Esophagus squamous epithelium (tissue), 5 donors: ENCODE results near the gene DHRS4L2. TPM values are rescaled to one million over a fixed set of nuclear protein-coding genes. Genes with fewer than 3 reads are reported as not detected.
"Not testable (repeated sequence)": the region's sequence is repeated elsewhere in the genome, so short reads cannot be mapped to it uniquely, and the experiment has no call there.

Experiments used
- DNase-seq: peaks from one replicate; lab custom pipeline; 2025; lab: John Stamatoyannopoulos, UW
- H3K27ac ChIP-seq, 4 donors: fragments of 200-600 bp; sonication (generic); one replicate each; pipeline ENCODE4 v1.5.1; 2016 to 2019; ENCODE audit warnings: mild to moderate bottlenecking in 1 of 4
- H3K27me3 ChIP-seq, 4 donors: fragments of 200-600 bp; sonication (generic); 1 replicate in 3 of 4; 2 replicates in 1 of 4; pipeline versions ENCODE4 v1.5.1 to v1.6.0; 2017 to 2021; ENCODE audit warnings: antibody characterized with exemption in 1 of 4
- H3K36me3 ChIP-seq, 3 donors: fragments of 200-600 bp; sonication (generic); one replicate each; pipeline ENCODE4 v1.5.1; 2016 to 2019
- H3K4me1 ChIP-seq, 3 donors: fragments of 200-600 bp; sonication (generic); one replicate each; pipeline ENCODE4 v1.5.1; 2017 to 2019
- H3K4me3 ChIP-seq, 4 donors: fragments of 200-600 bp; sonication (generic); 1 replicate in 3 of 4; 2 replicates in 1 of 4; pipeline ENCODE4 v1.5.1; 2016 to 2019; ENCODE audit warnings: mild to moderate bottlenecking in 2 of 4, moderate library complexity in 1 of 4
- H3K9me3 ChIP-seq, 3 donors: fragments of 200-600 bp; sonication (generic); one replicate each; pipeline ENCODE4 v1.5.1; 2016 to 2019
- POLR2A ChIP-seq, 4 donors: fragments of 450-650 bp; IDR thresholded peaks; one replicate each; pipeline ENCODE4 v1.6.1; 2017; ENCODE audit warnings: antibody characterized with exemption in 4 of 4, mild to moderate bottlenecking in 4 of 4, moderate library complexity in 3 of 4
- WGBS, 2 donors: methylation state at CpG; one replicate each; pipeline ENCODE4 v1.1.5; 2018; 5-methylcytosine and 5-hydroxymethylcytosine counted together
- intact Hi-C: fragments of 100-400 bp; cut with DNase I; formaldehyde crosslinking; loops from one replicate; pipeline ENCODE4 v1.15.0; 2022
- total RNA-seq, 4 donors: library from RNA; depleted of rRNA; stranded (reverse); fragments of >200 nt; gene quantifications; one replicate each; pipeline ENCODE4 v1.1.0, GENCODE V29; 2016
- TF ChIP-seq, protein P1 (sequence below), 6 experiments: fragments of 450-650 bp in 4 of 6; fragments of 200-600 bp in 2 of 6; sonication (generic) in 2 of 6; IDR thresholded peaks; one replicate each; pipeline ENCODE4 v1.5.1; 2016 to 2019; ENCODE audit warnings: antibody characterized with exemption in 6 of 6, mild to moderate bottlenecking in 4 of 6, moderate library complexity in 4 of 6
- donor health status: DM: yes; HTN: yes; CAD: no.

DHRS4L2 gene
- total RNA-seq, 4 donors from 2014 or later = 9.4 to 35.6 (median 27.2) TPM

DNA sequence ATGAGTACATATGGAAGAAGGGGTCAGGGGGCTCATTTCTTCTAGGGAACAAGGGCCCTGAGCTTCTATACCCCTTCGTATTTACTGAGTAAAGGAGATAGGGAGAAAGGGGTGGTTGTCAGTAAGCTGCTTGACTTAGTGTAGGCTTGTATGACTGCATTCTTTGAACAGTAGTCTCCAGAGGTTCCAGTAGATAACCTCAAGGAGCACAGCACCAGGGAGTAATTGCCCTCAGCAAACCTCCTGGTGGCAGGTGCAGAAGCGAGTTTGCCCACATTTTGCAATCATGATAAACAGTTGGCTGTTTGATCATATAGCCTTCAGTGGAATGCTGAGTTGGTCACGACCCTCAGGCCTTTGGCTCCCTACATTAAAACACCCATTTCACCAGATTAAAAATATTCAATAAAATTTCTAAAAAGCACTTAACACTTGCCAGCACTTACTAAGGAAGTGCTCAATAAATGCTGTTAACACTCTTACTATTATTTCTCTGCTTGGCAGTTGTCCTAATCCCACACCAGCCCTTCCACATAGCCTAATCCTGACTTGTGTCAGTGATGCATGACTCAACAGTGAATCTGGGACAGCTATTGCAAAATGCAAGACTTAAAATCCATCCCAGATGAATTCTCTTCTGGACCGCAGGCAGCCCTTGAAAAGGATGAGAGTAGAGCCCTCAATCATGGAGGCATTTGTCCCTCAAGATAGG is 3.7 kb upstream of the DHRS4L2 start:
- no peak for DNase-seq
- 19 to 35% methylated on average over 4 of the region's 4 CpGs for WGBS, 2 donors
- no peaks in the 10 kb centered on the region for H3K36me3 ChIP-seq
- H3K4me1 ChIP-seq = peaks cover 36 to 58% (median 41%) of the 10 kb centered on the region in 3 donors
- H3K4me3 ChIP-seq = no peak overlapping the region
- H3K27me3 ChIP-seq = no peaks in the 10 kb centered on the region
- no peak for TF ChIP-seq POLR2A (IDR thresholded peaks at IDR 0.05)
- TF ChIP-seq, protein P1, sequence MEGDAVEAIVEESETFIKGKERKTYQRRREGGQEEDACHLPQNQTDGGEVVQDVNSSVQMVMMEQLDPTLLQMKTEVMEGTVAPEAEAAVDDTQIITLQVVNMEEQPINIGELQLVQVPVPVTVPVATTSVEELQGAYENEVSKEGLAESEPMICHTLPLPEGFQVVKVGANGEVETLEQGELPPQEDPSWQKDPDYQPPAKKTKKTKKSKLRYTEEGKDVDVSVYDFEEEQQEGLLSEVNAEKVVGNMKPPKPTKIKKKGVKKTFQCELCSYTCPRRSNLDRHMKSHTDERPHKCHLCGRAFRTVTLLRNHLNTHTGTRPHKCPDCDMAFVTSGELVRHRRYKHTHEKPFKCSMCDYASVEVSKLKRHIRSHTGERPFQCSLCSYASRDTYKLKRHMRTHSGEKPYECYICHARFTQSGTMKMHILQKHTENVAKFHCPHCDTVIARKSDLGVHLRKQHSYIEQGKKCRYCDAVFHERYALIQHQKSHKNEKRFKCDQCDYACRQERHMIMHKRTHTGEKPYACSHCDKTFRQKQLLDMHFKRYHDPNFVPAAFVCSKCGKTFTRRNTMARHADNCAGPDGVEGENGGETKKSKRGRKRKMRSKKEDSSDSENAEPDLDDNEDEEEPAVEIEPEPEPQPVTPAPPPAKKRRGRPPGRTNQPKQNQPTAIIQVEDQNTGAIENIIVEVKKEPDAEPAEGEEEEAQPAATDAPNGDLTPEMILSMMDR (IDR thresholded peaks at IDR 0.05) = no peak
- no peaks in the 10 kb centered on the region for H3K9me3 ChIP-seq
- intact Hi-C loops = loop anchor here (5.0 kb wide), 1 partner anchor 47 kb away; no protein-coding TSS in a partner anchor
- peak overlapping the region in 3 of 4 donors; percentile 50 to 82 (median 76) for H3K27ac ChIP-seq

DNA sequence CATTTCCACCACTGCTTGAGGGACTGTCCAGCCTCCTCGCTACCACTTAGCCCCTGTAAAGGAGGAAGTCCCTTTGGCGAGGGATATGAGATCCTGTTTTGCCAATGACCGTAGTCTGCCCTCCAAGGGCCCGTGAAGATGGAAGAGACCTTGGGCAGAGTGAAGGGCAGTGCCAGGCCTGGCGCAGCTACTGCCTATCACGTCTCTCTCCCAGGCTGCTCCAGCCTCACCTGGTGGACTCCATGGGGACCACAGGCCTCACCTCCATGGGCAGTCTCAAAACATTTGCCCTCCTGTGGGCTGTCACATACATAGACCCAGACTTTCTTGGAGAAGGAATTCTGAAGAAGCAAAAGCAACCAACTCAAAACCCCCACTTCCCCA is 514 bp upstream of the DHRS4L2 start:
- WGBS, 2 donors = 57% methylated on average over 2 of the region's 6 CpGs; no CpG with 5 or more reads in 1 of the 2 donors
- Histone ChIP-seq H3K4me3 (peak overlapping the region in 3 of 4 donors; percentile 36 to 70 (median 50)), H3K27ac (peak overlapping the region in 3 of 4 donors; percentile 75 to 88 (median 82)), H3K4me1 (peaks cover 38 to 62% (median 42%) of the 10 kb centered on the region in 3 donors)
- not testable (repeated sequence) for H3K36me3 ChIP-seq, H3K27me3 ChIP-seq, H3K9me3 ChIP-seq, DNase-seq
- intact Hi-C loops = loop anchor here (5.0 kb wide), 1 partner anchor 44 kb away; no protein-coding TSS in a partner anchor

DNA sequence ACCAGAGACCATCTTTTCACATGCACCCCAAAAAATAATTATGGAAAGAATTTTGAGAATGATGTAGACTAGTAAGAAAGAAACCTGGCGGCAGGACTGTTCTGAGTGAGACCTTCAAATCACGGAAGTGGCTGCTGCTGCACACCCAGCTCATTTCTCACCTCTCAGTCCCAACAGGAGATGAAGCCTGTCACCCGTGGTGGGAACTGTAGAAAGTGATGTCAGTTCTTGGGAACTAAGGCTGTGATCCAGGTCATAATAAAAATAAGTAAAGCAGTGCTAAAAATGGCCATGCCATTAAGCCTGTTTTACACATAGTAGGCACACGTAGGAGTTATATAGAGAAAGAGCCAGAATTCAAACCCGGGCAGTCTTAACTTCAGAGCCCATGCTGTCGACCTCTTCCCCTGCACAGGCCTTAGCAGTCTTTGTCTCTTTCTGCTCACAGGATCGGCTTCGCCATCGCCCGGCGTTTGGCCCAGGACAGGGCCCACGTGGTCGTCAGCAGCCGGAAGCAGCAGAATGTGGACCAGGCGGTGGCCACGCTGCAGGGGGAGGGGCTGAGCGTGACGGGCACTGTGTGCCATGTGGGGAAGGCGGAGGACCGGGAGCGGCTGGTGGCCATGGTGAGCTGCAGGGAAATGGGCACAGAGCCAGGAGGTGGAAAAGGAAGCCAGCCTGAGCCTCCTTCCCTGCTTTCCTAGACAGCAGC is 1.2 kb downstream of the DHRS4L2 start:
- Histone ChIP-seq H3K4me1 (peaks cover 32 to 51% (median 38%) of the 10 kb centered on the region in 3 donors), H3K27ac (peak overlapping the region in 3 of 4 donors; percentile 1 to 82 (median 75)), H3K4me3 (peak overlapping the region in 1 of 4 donors; percentile 50)
- not testable (repeated sequence) for H3K9me3 ChIP-seq, H3K36me3 ChIP-seq, DNase-seq, H3K27me3 ChIP-seq
- intact Hi-C loops = loop anchor here (5.0 kb wide), 1 partner anchor 42 kb away; no protein-coding TSS in a partner anchor
- 64 to 73% methylated on average over 3 to 11 of the region's 21 CpGs for WGBS, 2 donors

DNA sequence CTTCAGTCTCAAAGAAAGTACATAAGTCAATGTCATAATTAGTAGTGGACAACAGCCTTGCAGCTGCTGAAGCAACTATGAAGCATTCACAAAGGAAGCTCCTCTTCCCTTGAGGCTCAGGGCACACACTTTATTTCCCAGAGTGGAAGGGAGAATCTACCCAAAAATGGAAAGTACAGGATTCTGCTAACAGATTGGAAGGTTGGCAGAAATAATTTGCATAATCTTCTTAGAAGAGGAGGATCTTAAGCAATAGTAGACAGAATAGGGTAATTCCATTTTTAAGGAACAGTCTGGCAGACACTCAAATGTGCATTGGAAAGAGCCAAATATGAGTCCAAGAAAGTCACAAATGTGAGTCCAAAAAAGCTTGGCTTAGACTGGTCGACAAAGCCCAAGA is 2.2 kb downstream of the DHRS4L2 start:
- H3K9me3 ChIP-seq, intact Hi-C loops, H3K27me3 ChIP-seq, DNase-seq, H3K27ac ChIP-seq, H3K36me3 ChIP-seq, H3K4me3 ChIP-seq: not testable (repeated sequence)
- peaks cover 23 to 40% (median 28%) of the 10 kb centered on the region in 3 donors for H3K4me1 ChIP-seq
- WGBS, 2 donors = 46 to 75% methylated on average over 1 of the region's 1 CpG

DNA sequence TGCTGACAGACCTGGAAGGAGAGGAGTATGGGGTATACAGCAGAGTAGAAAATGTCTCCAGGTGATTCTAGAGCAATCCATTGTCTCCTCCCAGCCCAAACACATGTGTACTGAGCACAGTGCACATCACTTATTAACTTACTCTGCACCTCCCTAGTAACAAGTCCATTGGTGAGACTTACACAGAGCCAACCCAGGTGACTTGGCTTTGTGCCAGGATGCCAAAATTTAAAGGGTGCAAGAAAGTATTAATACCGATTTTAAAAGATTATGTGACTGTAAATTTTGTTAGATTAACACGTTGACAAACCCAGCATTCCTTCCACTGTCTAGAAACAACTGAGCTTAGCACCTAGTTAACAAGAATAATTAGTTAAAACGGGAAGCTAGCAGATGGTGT is 4.3 kb downstream of the DHRS4L2 start:
- H3K4me3 ChIP-seq, H3K27me3 ChIP-seq, H3K36me3 ChIP-seq, H3K27ac ChIP-seq, H3K9me3 ChIP-seq, DNase-seq, intact Hi-C loops: not testable (repeated sequence)
- peaks cover 15 to 22% (median 18%) of the 10 kb centered on the region in 3 donors for H3K4me1 ChIP-seq
- WGBS, 2 donors = 53 to 61% methylated on average over 3 of the region's 3 CpGs

GRCh38 chr14:23996009-23996408 is 7.3 kb downstream of the DHRS4L2 start:
- DNase-seq, H3K36me3 ChIP-seq, H3K4me1 ChIP-seq, intact Hi-C loops, H3K4me3 ChIP-seq, H3K27ac ChIP-seq, H3K9me3 ChIP-seq, H3K27me3 ChIP-seq: not testable (repeated sequence)

GRCh38 chr14:23996825-23997224 is 8.1 kb downstream of the DHRS4L2 start:
- H3K9me3 ChIP-seq, H3K4me3 ChIP-seq, DNase-seq, intact Hi-C loops, H3K4me1 ChIP-seq, H3K27me3 ChIP-seq, H3K27ac ChIP-seq, H3K36me3 ChIP-seq: not testable (repeated sequence)
- 100% methylated on average over 1 of the region's 2 CpGs; no CpG with 5 or more reads in 1 of the 2 donors for WGBS, 2 donors

GRCh38 chr14:23999640-24000039 is 10.9 kb downstream of the DHRS4L2 start:
- DNase-seq, H3K9me3 ChIP-seq, H3K27me3 ChIP-seq, H3K4me3 ChIP-seq, H3K36me3 ChIP-seq, intact Hi-C loops, H3K27ac ChIP-seq, H3K4me1 ChIP-seq: not testable (repeated sequence)
- WGBS, 2 donors = 100% methylated on average over 1 of the region's 5 CpGs

DNA sequence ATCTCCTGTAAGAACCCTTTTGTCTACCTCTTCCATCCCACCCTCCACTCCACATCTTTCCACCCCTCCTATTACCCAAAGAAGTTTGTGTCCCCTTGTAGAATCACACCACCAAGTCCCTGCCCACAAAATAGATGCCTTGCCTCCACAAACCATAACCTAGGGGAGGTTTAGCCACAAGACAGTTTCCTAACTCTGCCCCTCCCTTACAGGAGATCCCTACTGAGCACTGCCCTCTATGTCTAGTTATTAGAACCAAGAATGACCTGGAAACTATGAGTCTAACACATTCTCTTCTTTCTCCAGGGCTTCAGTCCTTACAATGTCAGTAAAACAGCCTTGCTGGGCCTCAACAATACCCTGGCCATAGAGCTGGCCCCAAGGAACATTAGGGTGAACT is 12.3 kb downstream of the DHRS4L2 start:
- H3K27ac ChIP-seq, H3K36me3 ChIP-seq, intact Hi-C loops, H3K4me1 ChIP-seq, H3K9me3 ChIP-seq, H3K27me3 ChIP-seq, DNase-seq, H3K4me3 ChIP-seq: not testable (repeated sequence)

DNA sequence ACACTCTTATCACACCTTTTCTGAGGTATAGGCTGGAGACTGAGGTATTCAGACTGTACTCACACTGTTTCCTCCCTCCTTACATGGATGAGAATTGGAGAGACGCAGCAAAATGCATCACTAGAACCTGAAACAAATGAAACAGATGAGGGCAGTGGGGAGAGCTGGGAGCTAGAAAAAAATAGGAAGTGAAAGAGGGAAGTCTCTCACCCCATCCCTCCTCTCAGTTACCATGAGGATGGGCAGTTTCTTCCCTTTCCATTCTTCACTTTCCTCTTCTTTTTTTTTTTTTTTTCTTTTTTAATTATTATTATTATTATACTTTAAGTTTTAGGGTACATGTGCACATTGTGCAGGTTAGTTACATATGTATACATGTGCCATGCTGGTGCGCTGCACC is 12.9 kb downstream of the DHRS4L2 start:
- H3K27ac ChIP-seq, intact Hi-C loops, H3K4me1 ChIP-seq: not testable (repeated sequence)

GRCh38 chr14:24006471-24006816 is 17.7 kb downstream of the DHRS4L2 start:
- WGBS, 2 donors = no CpG with 5 or more reads among the region's 15 CpGs
- H3K27me3 ChIP-seq, DNase-seq, H3K9me3 ChIP-seq, H3K36me3 ChIP-seq, intact Hi-C loops: not testable (repeated sequence)
- H3K4me3 ChIP-seq = peak overlapping the region; percentile 32 to 57 (median 48)
- peak overlapping the region in 3 of 4 donors; percentile 44 to 67 (median 56) for H3K27ac ChIP-seq
- H3K4me1 ChIP-seq = peaks cover 0 to 10% (median 0%) of the 10 kb centered on the region in 3 donors

More for the DNA sequence above, 12.9 kb downstream of the DHRS4L2 start:
- H3K9me3 ChIP-seq, H3K27me3 ChIP-seq, H3K4me3 ChIP-seq, DNase-seq, H3K36me3 ChIP-seq: not testable (repeated sequence)
- WGBS, 2 donors = no CpG with 5 or more reads among the region's 2 CpGs
